Thyroid gland (tissue), 4 donors: ENCODE measurements around the gene GALNT4. TPM values are rescaled to one million over a fixed set of nuclear protein-coding genes. Genes with fewer than 3 reads are reported as not detected.

Experiments used
- DNase-seq, 2 donors: peaks; one replicate each; pipeline ENCODE4 v3.0.0-alpha.2; 2019
- H3K27ac ChIP-seq, 3 donors: fragments of 200-600 bp; sonication (generic); 1 replicate in 2 of 3; 2 replicates in 1 of 3; pipeline ENCODE4 v1.5.1; 2016 to 2019; ENCODE audit warnings: mild to moderate bottlenecking in 1 of 3, moderate library complexity in 1 of 3
- H3K27me3 ChIP-seq: fragments of 200-600 bp; sonication (generic); one replicate; pipeline ENCODE4 v1.5.1; 2019
- H3K36me3 ChIP-seq, 2 donors: fragments of 200-600 bp; sonication (generic); one replicate each; pipeline ENCODE4 v1.5.1; 2016 to 2019
- H3K4me1 ChIP-seq, 2 donors: fragments of 200-600 bp; sonication (generic); one replicate each; pipeline ENCODE4 v1.5.1; 2017 to 2019
- H3K4me3 ChIP-seq, 3 donors: fragments of 200-600 bp; sonication (generic); replicated peaks in 1 of 3; 1 replicate in 2 of 3; 2 replicates in 1 of 3; pipeline ENCODE4 v1.5.1; 2016; ENCODE audit warnings: mild to moderate bottlenecking in 1 of 3
- H3K9me3 ChIP-seq: fragments of 200-600 bp; sonication (generic); one replicate; pipeline ENCODE4 v1.5.1; 2017
- POLR2A ChIP-seq, 2 donors: fragments of 450-650 bp; IDR thresholded peaks; one replicate each; pipeline ENCODE4 v1.6.1; 2017; ENCODE audit warnings: antibody characterized with exemption in 2 of 2, mild to moderate bottlenecking in 2 of 2, moderate library complexity in 1 of 2
- WGBS, 2 donors: methylation state at CpG; one replicate each; pipeline ENCODE4 v1.1.5; 2017; 5-methylcytosine and 5-hydroxymethylcytosine counted together
- intact Hi-C: fragments of 100-400 bp; cut with DNase I; formaldehyde crosslinking; loops from one replicate; pipeline ENCODE4 v1.15.1; 2023
- total RNA-seq, 4 donors: library from RNA; depleted of rRNA; stranded (reverse); fragments of >200 nt; gene quantifications; one replicate each; pipeline ENCODE4 v1.2.3, GENCODE V29; 2016
- TF ChIP-seq, protein P1 (sequence below), 6 experiments: fragments of 200-600 bp in 3 of 6; fragments of 450-650 bp in 3 of 6; sonication (generic) in 3 of 6; IDR thresholded peaks; one replicate each; pipeline ENCODE4 v1.5.1; 2016 to 2019; ENCODE audit warnings: antibody characterized with exemption in 6 of 6, mild to moderate bottlenecking in 2 of 6, inconsistent platforms in 1 of 6, moderate library complexity in 1 of 6

The GALNT4 gene
- total RNA-seq, 4 donors from 2014 or later: 7.0 to 11.2 (median 7.3) TPM

DNA sequence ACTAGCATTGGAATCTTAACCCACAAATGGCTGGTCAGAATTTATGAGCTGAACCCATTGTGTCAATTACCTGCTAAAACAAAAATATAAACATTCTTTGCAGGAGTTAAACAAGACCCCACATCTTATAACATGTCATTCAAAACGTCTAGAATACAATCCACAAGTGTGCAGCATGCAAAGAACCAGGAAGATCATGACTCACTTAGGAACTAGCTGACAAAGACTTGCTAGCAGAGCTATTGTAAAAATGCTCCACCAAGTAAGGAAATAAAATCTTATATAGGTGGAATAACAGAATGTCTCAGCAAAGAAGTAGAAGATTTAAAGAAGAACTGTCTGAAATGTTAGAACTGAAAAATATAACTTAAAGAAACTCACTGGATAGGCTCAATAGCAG, 27.8 kb upstream of the GALNT4 start:
- 30 to 33% methylated on average over 1 of the region's 1 CpG for WGBS, 2 donors
- Histone ChIP-seq H3K27ac (no peak overlapping the region), H3K36me3 (no peaks in the 10 kb centered on the region), H3K4me3 (no peak overlapping the region), H3K9me3 (no peaks in the 10 kb centered on the region), H3K27me3 (no peaks in the 10 kb centered on the region), H3K4me1 (no peaks in the 10 kb centered on the region)
- DNase-seq: no peak
- TF ChIP-seq, protein P1, sequence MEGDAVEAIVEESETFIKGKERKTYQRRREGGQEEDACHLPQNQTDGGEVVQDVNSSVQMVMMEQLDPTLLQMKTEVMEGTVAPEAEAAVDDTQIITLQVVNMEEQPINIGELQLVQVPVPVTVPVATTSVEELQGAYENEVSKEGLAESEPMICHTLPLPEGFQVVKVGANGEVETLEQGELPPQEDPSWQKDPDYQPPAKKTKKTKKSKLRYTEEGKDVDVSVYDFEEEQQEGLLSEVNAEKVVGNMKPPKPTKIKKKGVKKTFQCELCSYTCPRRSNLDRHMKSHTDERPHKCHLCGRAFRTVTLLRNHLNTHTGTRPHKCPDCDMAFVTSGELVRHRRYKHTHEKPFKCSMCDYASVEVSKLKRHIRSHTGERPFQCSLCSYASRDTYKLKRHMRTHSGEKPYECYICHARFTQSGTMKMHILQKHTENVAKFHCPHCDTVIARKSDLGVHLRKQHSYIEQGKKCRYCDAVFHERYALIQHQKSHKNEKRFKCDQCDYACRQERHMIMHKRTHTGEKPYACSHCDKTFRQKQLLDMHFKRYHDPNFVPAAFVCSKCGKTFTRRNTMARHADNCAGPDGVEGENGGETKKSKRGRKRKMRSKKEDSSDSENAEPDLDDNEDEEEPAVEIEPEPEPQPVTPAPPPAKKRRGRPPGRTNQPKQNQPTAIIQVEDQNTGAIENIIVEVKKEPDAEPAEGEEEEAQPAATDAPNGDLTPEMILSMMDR (IDR thresholded peaks at IDR 0.05): no peak
- no peak for TF ChIP-seq POLR2A (IDR thresholded peaks at IDR 0.05)
- intact Hi-C loops: no loop called here

DNA sequence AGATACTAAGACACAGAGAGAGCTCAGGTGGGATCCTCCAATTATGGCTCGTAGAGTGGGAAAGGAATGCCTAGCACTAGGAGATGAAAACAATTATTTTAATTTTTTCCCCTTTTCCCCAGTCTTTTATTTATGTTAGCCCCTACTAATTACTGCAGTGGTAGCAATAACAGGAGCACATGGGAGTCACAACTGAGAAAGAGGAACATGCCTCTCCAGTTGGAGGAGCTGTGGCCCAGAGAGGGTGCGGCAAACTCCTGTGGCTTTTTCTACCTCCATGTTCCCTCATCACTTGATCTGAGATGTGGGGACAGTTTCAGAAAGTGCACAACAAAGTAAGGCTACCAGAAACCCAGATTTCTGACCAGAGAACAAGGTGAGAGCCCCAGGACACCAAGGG, 27.2 kb upstream of the GALNT4 start:
- H3K4me1 ChIP-seq: no peaks in the 10 kb centered on the region
- WGBS, 2 donors: 93 to 97% methylated on average over 2 of the region's 2 CpGs
- no peaks in the 10 kb centered on the region for H3K27me3 ChIP-seq
- H3K36me3 ChIP-seq: no peaks in the 10 kb centered on the region
- DNase-seq: no peak
- H3K4me3 ChIP-seq: no peak overlapping the region
- intact Hi-C loops: no loop called here
- no peaks in the 10 kb centered on the region for H3K9me3 ChIP-seq
- no peak for TF ChIP-seq POLR2A (IDR thresholded peaks at IDR 0.05)
- TF ChIP-seq, protein P1 (IDR thresholded peaks at IDR 0.05): no peak
- H3K27ac ChIP-seq: no peak overlapping the region

DNA sequence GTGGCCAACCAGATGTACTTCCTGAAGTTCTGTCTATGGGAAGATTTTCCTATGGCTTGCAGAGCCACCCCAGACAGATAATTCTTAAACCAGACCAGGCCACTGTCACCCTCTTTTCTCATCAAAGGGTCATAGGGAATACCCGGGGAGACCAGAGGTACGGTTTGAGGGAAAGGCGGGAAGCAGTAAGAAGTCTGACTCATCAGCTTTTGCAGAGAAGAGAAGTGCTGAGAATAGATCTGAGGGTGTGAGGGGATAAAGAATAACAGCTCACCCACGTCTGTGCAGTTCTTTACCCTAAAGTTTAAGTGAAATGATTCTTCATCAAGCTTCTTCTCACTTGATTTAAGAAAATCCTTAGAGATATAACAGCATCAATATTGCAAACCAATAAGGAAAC, 22.5 kb upstream of the GALNT4 start:
- no peaks in the 10 kb centered on the region for H3K36me3 ChIP-seq
- no peaks in the 10 kb centered on the region for H3K27me3 ChIP-seq
- TF ChIP-seq POLR2A (IDR thresholded peaks at IDR 0.05): no peak
- TF ChIP-seq, protein P1 (IDR thresholded peaks at IDR 0.05): no peak
- peaks cover 24 to 30% of the 10 kb centered on the region in 2 donors for H3K4me1 ChIP-seq
- no peak for DNase-seq
- H3K9me3 ChIP-seq: no peaks in the 10 kb centered on the region
- no peak overlapping the region for H3K27ac ChIP-seq
- no peak overlapping the region for H3K4me3 ChIP-seq
- intact Hi-C loops: no loop called here
- 78 to 90% methylated on average over 4 of the region's 4 CpGs for WGBS, 2 donors

DNA sequence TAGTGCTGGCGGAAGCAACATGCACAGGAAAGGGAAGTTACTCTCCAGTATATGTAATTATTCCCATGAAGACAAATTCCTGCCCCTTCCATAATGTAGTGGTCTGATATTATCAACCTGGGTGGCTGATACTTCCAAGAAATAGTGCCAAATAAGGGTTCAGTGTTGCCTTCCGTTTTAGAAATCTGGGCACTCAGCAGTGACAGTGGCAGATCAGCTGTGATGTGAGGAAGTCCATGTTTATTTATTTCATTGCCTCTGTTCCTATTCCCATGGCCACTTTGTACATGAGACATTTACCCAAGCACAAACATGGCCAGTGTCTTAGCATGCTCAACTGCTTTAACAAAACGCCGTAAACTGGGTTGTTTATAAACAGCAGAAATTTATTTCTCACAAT, 21.6 kb upstream of the GALNT4 start:
- no peak overlapping the region for H3K4me3 ChIP-seq
- TF ChIP-seq POLR2A (IDR thresholded peaks at IDR 0.05): no peak
- TF ChIP-seq, protein P1 (IDR thresholded peaks at IDR 0.05): no peak
- WGBS, 2 donors: 85 to 91% methylated on average over 4 of the region's 4 CpGs
- H3K36me3 ChIP-seq: no peaks in the 10 kb centered on the region
- H3K27me3 ChIP-seq: no peaks in the 10 kb centered on the region
- DNase-seq: no peak
- peak overlapping the region in 1 of 3 donors; percentile 63 for H3K27ac ChIP-seq
- H3K4me1 ChIP-seq: peaks cover 24 to 30% of the 10 kb centered on the region in 2 donors
- intact Hi-C loops: no loop called here
- H3K9me3 ChIP-seq: no peaks in the 10 kb centered on the region

DNA sequence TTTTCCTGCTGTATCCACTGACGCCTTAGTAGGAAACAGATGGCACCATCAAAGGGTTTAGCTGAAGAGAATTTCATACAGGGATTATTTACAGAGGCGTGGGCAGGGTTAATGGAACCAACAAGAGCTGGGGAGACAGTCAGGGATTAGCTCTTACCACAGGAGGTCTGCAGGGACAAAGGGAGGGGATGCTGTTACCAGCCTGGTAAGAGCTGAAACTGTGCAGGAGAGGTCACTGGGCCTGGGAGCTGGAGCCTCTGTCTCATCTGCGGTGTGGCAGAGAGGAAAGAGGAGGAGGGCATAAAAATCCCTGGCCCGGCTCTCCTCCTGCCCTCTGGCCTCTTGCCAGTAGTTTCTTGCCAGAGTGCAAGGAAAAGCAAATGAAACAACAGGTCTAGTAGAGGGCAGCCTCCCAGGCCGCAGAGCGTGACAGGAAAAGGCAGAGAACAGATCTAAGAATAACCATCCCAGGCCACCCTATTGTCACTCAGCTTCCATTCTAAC, 20.1 kb upstream of the GALNT4 start:
- peak; percentile 92 to 95 for DNase-seq
- H3K36me3 ChIP-seq: no peaks in the 10 kb centered on the region
- peak overlapping the region in 1 of 3 donors; percentile 63 for H3K27ac ChIP-seq
- H3K4me1 ChIP-seq: peaks cover 24 to 30% of the 10 kb centered on the region in 2 donors
- 30 to 33% methylated on average over 6 of the region's 6 CpGs for WGBS, 2 donors
- H3K4me3 ChIP-seq: no peak overlapping the region
- intact Hi-C loops: no loop called here
- H3K9me3 ChIP-seq: no peaks in the 10 kb centered on the region
- no peaks in the 10 kb centered on the region for H3K27me3 ChIP-seq
- TF ChIP-seq, protein P1 (IDR thresholded peaks at IDR 0.05): no peak
- TF ChIP-seq POLR2A (IDR thresholded peaks at IDR 0.05): no peak
